ENCODE measurements around the gene TCP11X2. TPM values are rescaled to one million over a fixed set of nuclear protein-coding genes. Genes with fewer than 3 reads are reported as not detected.

The TCP11X2 gene
- total RNA-seq, 2 experiments from 2014 or later, result not detected

Other genes starting within 250 kb of the TCP11X2 start
- not detected for gene NXF2, start 224.6 kb downstream of the TCP11X2 start, total RNA-seq
- gene NXF2B, start 31.8 kb downstream of the TCP11X2 start, total RNA-seq, result not detected
- under 1 TPM in 1 of 2 experiments, not detected in 1; 0.50 TPM for gene TMSB15A, start 44.9 kb upstream of the TCP11X2 start, total RNA-seq
- gene ARMCX5, start 127.7 kb upstream of the TCP11X2 start, total RNA-seq, result 1 to 10 TPM; 4.2 to 5.8 TPM
- gene GPRASP1, start 179.7 kb upstream of the TCP11X2 start, total RNA-seq, result 1 to 10 TPM; 1.1 to 1.3 TPM
- under 1 TPM; 0.13 to 0.16 TPM for gene GPRASP2, start 240.6 kb upstream of the TCP11X2 start, total RNA-seq
- 1 to 10 TPM; 2.2 TPM for gene GPRASP3, start 248.9 kb upstream of the TCP11X2 start, total RNA-seq